OCI-LY3 (cell line): ENCODE measurements around the gene MYH6.

Experiments used
- H2AFZ ChIP-seq: fragments of 200-600, 300-600 bp; shearing (Covaris generic); 2 replicates; pipeline ENCODE4 v1.6.0; 2014; ENCODE audit warnings: antibody characterized with exemption, low read depth, low read length
- H3K27ac ChIP-seq: fragments of 200-600, 300-600 bp; sonication (generic); 2 replicates; pipeline ENCODE4 v1.5.1; 2014; ENCODE audit warnings: mild to moderate bottlenecking, low read length, moderate library complexity, mixed read lengths
- H3K27me3 ChIP-seq: fragments of 200-600, 300-600 bp; sonication (generic); 2 replicates; pipeline ENCODE4 v1.6.1; 2014; ENCODE audit warnings: low read depth, low read length, mixed read lengths
- H3K36me3 ChIP-seq: fragments of 200-600, 300-600 bp; sonication (generic); replicated peaks from 2 replicates; pipeline ENCODE3; 2014; ENCODE audit warnings: low read depth, low read length, mixed read lengths
- H3K4me1 ChIP-seq: fragments of 300-600, 200-600 bp; sonication (generic); 2 replicates; pipeline ENCODE4 v1.6.1; 2014; ENCODE audit warnings: low read length, mixed read lengths
- H3K4me2 ChIP-seq: fragments of 200-600, 300-600 bp; sonication (generic); 2 replicates; pipeline ENCODE4 v1.6.1; 2014; ENCODE audit warnings: low read length, mixed read lengths
- H3K4me3 ChIP-seq: fragments of 300-600, 200-600 bp; sonication (generic); 2 replicates; pipeline ENCODE4 v1.5.1; 2014; ENCODE audit warnings: antibody characterized with exemption, mild to moderate bottlenecking, low read length, moderate library complexity
- H3K79me2 ChIP-seq: fragments of 300-600, 200-600 bp; shearing (Covaris generic); 2 replicates; pipeline ENCODE4 v1.6.1; 2014; ENCODE audit warnings: mild to moderate bottlenecking, low read length, mixed read lengths
- H3K9ac ChIP-seq: fragments of 300-600, 200-600 bp; shearing (Covaris generic); 2 replicates; pipeline ENCODE4 v1.6.0; 2014; ENCODE audit warnings: mild to moderate bottlenecking, low read length, moderate library complexity
- H3K9me3 ChIP-seq: fragments of 200-600, 300-600 bp; shearing (Covaris generic); 2 replicates; pipeline ENCODE4 v1.6.1; 2014; ENCODE audit warnings: low read length, mixed read lengths; ENCODE audit not compliant: insufficient read depth
- H4K20me1 ChIP-seq: fragments of 200-600, 300-600 bp; sonication (generic); 2 replicates; pipeline ENCODE4 v1.6.1; 2016; ENCODE audit warnings: low read length, mixed read lengths; ENCODE audit not compliant: insufficient read depth
- CTCF ChIP-seq: fragments of 200-600, 300-600 bp; sonication (generic); IDR thresholded peaks from 2 replicates; pipeline ENCODE4 v1.5.1; 2014; ENCODE audit warnings: antibody characterized with exemption, low read length, low read depth
- EZH2phosphoT487 ChIP-seq: fragments of 200-600 bp; shearing (Covaris generic); IDR thresholded peaks from 2 replicates; pipeline ENCODE4 v1.6.1; 2018; ENCODE audit warnings: antibody characterized with exemption, mixed run types, low read depth

The MYH6 gene

GRCh38 chr14:23370221-23370620 lies 37.9 kb downstream of the MYH6 start:
- no peaks in the 10 kb centered on the region for H3K9me3 ChIP-seq
- no peak overlapping the region for H3K27ac ChIP-seq

GRCh38 chr14:23366426-23366921 lies 41.6 kb downstream of the MYH6 start:
- no peaks in the 10 kb centered on the region for H3K4me1 ChIP-seq
- H2AFZ ChIP-seq: no peak overlapping the region
- no peak overlapping the region for H3K4me3 ChIP-seq
- H3K27me3 ChIP-seq: peaks cover 3% of the 10 kb centered on the region; the same call in 1 of the 2 replicates
- no peaks in the 10 kb centered on the region for H4K20me1 ChIP-seq
- H3K9me3 ChIP-seq: no peaks in the 10 kb centered on the region
- H3K36me3 ChIP-seq: no peaks in the 10 kb centered on the region
- H3K9ac ChIP-seq: no peak overlapping the region
- no peak overlapping the region for H3K27ac ChIP-seq
- H3K4me2 ChIP-seq: no peak overlapping the region
- TF ChIP-seq CTCF: no peak
- no peak for TF ChIP-seq EZH2phosphoT487
- H3K79me2 ChIP-seq: no peaks in the 10 kb centered on the region

More at GRCh38 chr14:23370221-23370620, 37.9 kb downstream of the MYH6 start:
- Histone ChIP-seq H2AFZ (no peak overlapping the region), H3K4me3 (no peak overlapping the region), H3K79me2 (no peaks in the 10 kb centered on the region), H3K36me3 (no peaks in the 10 kb centered on the region), H3K4me1 (no peaks in the 10 kb centered on the region), H3K4me2 (no peak overlapping the region), H3K9ac (no peak overlapping the region), H4K20me1 (no peaks in the 10 kb centered on the region), H3K27me3 (no peaks in the 10 kb centered on the region)
- TF ChIP-seq EZH2phosphoT487 (no peak), CTCF (no peak)

- Histone ChIP-seq H3K27ac (no peak overlapping the region), H3K36me3 (no peaks in the 10 kb centered on the region), H3K4me2 (no peak overlapping the region), H3K4me1 (no peaks in the 10 kb centered on the region), H2AFZ (no peak overlapping the region), H4K20me1 (no peaks in the 10 kb centered on the region), H3K79me2 (no peaks in the 10 kb centered on the region), H3K27me3 (peaks cover 3% of the 10 kb centered on the region; the same call in 1 of the 2 replicates), H3K4me3 (no peak overlapping the region), H3K9me3 (no peaks in the 10 kb centered on the region), H3K9ac (no peak overlapping the region)
- TF ChIP-seq EZH2phosphoT487: no peak
- no peak for TF ChIP-seq CTCF
Observed at GRCh38 chr14:23365732-23366425, 42.2 kb downstream of the MYH6 start.

GRCh38 chr14:23365036-23365731 lies 42.9 kb downstream of the MYH6 start, which contains the start of gene EFS:
TSS of gene EFS (minus strand) at chr14:23365172. CDS start at chr14:23365025, 147 bp downstream.
- Histone ChIP-seq H3K36me3 (no peaks in the 10 kb centered on the region), H4K20me1 (no peaks in the 10 kb centered on the region), H3K9ac (no peak within 1 kb of the TSS), H3K4me2 (no peak within 1 kb of the TSS), H3K4me1 (no peaks in the 10 kb centered on the region), H3K4me3 (no peak within 1 kb of the TSS), H3K79me2 (no peaks in the 10 kb centered on the region), H3K27ac (no peak within 1 kb of the TSS), H3K27me3 (peaks cover 3% of the 10 kb centered on the region; the same call in 1 of the 2 replicates), H3K9me3 (no peaks in the 10 kb centered on the region), H2AFZ (no peak within 1 kb of the TSS)
- TF ChIP-seq EZH2phosphoT487: no peak
